K562 (cell line): ENCODE data around the gene ACBD5. TPM values are rescaled to one million over a fixed set of nuclear protein-coding genes. Genes with fewer than 3 reads are reported as not detected.

Experiments
- CHD1 ChIP-seq: fragments of 200-600 bp; sonication (generic); IDR thresholded peaks from one replicate; pipeline ENCODE4 v1.6.1; 2012; ENCODE audit warnings: mild to moderate bottlenecking, moderate library complexity, low read length, inconsistent platforms
- CHD4 ChIP-seq: fragments of 200-600 bp; sonication (generic); IDR thresholded peaks from 3 replicates; pipeline ENCODE4 v1.6.1; 2012; ENCODE audit warnings: low read depth, mild to moderate bottlenecking, mixed read lengths, low read length, inconsistent platforms; ENCODE audit not compliant: insufficient read depth, insufficient replicate concordance, poor library complexity, severe bottlenecking
- CTBP1 ChIP-seq: fragments of 450-650 bp; IDR thresholded peaks from 2 replicates; pipeline ENCODE4 v1.6.1; 2016; ENCODE audit warnings: borderline replicate concordance
- HDAC1 ChIP-seq, 2 experiments: fragments of 450-650 bp; IDR thresholded peaks; 2 replicates each; pipeline ENCODE4 v1.6.1; 2016 to 2017; ENCODE audit warnings: inconsistent platforms in 1 of 2, mild to moderate bottlenecking in 1 of 2, moderate library complexity in 1 of 2
- HDAC6 ChIP-seq: IDR thresholded peaks from 2 replicates; pipeline ENCODE4 v1.6.1; 2012; ENCODE audit warnings: low read depth, mild to moderate bottlenecking, control low read depth, inconsistent platforms, low read length, moderate library complexity
- POLR2H ChIP-seq: IDR thresholded peaks from 2 replicates; pipeline ENCODE4 v1.6.1; 2016; ENCODE audit warnings: missing genetic modification characterization, low read depth, mild to moderate bottlenecking, control low read depth, missing compliant biosample characterization, moderate library complexity
- RFX5 ChIP-seq: IDR thresholded peaks from 2 replicates; pipeline ENCODE4 v1.6.1; 2011; ENCODE audit warnings: low read depth, mild to moderate bottlenecking, improper control_type of control experiment, low read length
- TAF1 ChIP-seq: IDR thresholded peaks from 2 replicates; pipeline ENCODE4 v1.6.1; 2011; ENCODE audit warnings: mild to moderate bottlenecking, low read length, moderate library complexity; ENCODE audit not compliant: insufficient read depth, control insufficient read depth, severe bottlenecking; ENCODE audit errors: extremely low read depth
- ZNF79 ChIP-seq: fragments of 250-450 bp; sonication (Bioruptor Pico); IDR thresholded peaks from 2 replicates; pipeline ENCODE4 v1.4.0; 2020; ENCODE audit warnings: low read depth, mild to moderate bottlenecking, moderate library complexity
- polyA plus RNA-seq, 8 experiments: library from polyadenylated mRNA; depleted of rRNA in 4 of 8; stranded (reverse) in 5 of 8; unstranded in 3 of 8; fragments of >200 nt; fragmentation: Nextera tagmentation in 2 of 8; fragmentation: Illumina TruSeq in 1 of 8; extraction: Ambion mirVana in 2 of 8; extraction: Trizol in 1 of 8; gene quantifications; 2 replicates each; pipeline versions ENCODE4 v1.2.1 to v1.2.3, GENCODE V29; 2011 to 2014; ENCODE audit warnings: inconsistent platforms in 1 of 8, missing spikeins in 1 of 8
- total RNA-seq, 7 experiments: library from RNA; depleted of rRNA in 6 of 7; stranded (reverse); fragments of >200 nt in 6 of 7; fragmentation: Illumina TruSeq in 2 of 7; extraction: Trizol in 2 of 7; gene quantifications; 2 replicates each; pipeline versions ENCODE4 v1.2.1 to v1.2.3, GENCODE V29; 2011 to 2021; ENCODE audit warnings: low replicate concordance in 1 of 7
- TF ChIP-seq, protein P1 (sequence below), 2 experiments: fragments of 450-650 bp; IDR thresholded peaks; 2 replicates each; pipeline ENCODE4 v1.6.1; 2016; ENCODE audit warnings: mild to moderate bottlenecking in 2 of 2, borderline replicate concordance in 1 of 2, low read depth in 1 of 2, moderate library complexity in 1 of 2

Gene ACBD5
- total and polyA plus RNA-seq, 9 of the 15 experiments (the other 6 are each of a cell fraction or from before 2014, with no cell fraction given) = 1.5 to 10.3 (median 7.8) TPM

DNA sequence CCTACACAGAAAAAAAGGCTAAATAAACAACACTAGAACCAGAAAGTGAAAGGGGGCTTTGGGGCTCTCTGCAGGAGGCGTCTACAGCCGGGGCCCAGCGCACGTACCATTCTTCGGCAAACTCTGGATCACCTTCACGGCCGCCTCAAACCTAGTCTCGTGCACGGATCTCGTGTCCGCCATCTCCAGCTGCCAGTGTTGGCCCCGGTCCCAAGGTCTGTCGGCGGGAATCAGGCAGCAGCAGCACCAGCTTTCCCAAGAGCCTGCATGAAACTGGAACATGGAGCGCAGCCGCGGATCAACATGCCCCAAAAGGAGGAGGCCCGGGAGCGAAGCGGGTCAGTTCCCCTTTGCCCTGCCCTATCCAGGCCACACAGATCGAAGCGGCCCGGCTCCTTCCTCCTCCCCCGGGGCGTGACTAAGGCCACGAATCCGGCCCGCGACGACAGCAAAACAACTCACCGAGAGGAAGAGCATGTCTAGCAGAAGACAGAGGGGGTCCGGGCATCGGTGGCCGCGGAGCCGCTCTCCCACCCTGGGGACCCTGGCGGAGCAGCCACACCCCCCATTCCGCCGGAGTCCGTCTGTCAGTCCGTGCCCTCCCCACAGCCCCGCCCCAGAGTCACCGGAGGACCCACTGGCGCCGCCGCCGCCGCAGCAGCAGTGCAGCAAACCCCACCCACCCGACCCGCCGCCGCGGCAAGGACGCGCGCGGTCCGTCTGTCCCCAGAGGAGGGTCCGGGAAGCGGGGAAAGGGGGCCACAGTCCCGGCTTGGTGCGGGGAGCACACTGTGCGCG lies at the start of gene ACBD5 (continued):
- TF ChIP-seq, protein P1, sequence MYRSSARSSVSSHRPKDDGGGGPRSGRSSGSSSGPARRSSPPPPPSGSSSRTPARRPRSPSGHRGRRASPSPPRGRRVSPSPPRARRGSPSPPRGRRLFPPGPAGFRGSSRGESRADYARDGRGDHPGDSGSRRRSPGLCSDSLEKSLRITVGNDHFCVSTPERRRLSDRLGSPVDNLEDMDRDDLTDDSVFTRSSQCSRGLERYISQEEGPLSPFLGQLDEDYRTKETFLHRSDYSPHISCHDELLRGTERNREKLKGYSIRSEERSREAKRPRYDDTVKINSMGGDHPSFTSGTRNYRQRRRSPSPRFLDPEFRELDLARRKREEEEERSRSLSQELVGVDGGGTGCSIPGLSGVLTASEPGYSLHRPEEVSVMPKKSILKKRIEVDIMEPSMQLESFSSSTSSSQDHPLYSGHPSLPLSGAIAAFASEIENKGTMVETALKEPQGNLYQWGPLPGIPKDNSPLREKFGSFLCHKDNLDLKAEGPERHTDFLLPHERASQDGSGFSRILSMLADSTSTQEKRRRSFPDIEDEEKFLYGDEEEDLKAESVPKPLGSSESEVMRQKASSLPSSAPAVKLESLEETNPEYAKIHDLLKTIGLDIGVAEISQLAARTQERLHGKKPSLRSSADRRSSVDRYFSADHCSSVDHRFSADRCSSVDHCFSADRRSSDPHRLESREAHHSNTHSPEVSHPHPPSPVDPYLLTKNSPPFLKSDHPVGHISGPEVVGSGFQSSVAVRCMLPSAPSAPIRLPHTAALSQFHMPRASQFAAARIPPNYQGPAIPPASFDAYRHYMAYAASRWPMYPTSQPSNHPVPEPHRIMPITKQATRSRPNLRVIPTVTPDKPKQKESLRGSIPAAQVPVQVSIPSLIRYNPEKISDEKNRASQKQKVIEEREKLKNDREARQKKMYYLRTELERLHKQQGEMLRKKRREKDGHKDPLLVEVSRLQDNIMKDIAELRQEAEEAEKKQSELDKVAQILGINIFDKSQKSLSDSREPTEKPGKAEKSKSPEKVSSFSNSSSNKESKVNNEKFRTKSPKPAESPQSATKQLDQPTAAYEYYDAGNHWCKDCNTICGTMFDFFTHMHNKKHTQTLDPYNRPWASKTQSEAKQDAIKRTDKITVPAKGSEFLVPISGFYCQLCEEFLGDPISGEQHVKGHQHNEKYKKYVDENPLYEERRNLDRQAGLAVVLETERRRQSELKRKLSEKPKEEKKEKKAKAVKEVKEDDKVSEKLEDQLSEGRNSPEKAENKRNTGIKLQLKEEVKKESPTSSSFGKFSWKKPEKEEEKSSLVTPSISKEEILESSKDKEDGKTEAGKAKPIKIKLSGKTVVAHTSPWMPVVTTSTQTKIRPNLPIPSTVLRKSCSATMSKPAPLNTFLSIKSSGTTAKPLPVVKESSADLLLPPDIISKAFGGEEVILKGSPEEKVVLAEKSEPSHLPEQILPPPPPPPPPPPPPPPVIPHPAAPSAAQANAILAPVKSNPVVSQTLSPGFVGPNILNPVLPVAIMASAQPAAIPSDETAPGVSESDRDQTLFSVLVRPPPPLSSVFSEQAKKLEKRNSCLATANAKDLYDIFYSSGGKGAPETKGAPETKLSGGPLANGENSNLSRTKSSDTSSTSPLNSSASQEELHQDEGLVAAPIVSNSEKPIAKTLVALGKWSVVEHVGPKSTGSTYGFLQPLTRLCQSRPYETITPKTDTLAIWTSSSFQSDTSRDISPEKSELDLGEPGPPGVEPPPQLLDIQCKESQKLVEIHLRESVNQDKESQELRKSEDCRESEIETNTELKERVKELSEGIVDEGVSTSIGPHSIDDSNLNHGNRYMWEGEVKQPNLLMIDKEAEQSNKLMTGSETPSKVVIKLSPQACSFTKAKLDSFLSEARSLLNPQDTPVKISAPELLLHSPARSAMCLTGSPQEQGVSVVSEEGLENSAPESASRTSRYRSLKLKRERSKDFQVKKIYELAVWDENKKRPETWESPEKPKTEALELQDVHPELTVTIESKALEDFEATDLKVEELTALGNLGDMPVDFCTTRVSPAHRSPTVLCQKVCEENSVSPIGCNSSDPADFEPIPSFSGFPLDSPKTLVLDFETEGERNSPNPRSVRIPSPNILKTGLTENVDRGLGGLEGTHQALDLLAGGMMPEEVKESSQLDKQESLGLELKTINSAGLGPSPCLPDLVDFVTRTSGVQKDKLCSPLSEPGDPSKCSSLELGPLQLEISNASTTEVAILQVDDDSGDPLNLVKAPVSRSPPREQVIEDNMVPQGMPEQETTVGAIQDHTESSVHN (IDR thresholded peaks at IDR 0.05; ENCODE audit: borderline replicate concordance in 1 of 2, low read depth in 1 of 2) = 0 out of 4 replicates have a peak, but pooled peaks of 1 of the 2 experiments have one; percentile 36
- TF ChIP-seq CHD1 = no peak
- 0 out of 2 replicates have a peak, but pooled peaks have one; percentile 38 for TF ChIP-seq CTBP1
- TF ChIP-seq HDAC1 (IDR thresholded peaks at IDR 0.05) = peak in 1 of 2 experiments; percentile 79; a peak in 2 of 4 replicates
- TF ChIP-seq POLR2H (tag) = peak; percentile 43; the same call in 1 of the 2 replicates
- no peak for TF ChIP-seq ZNF79 (CRISPR knock-in tag)
- no peak for TF ChIP-seq RFX5
- no peak for TF ChIP-seq HDAC6
- TF ChIP-seq CHD4 = no peak
- peak; percentile 43 for TF ChIP-seq TAF1
